HG02623 (cell line): ENCODE results near the gene DBF4B.
"Not testable (repeated sequence)": the region's sequence is repeated elsewhere in the genome, so short reads cannot be mapped to it uniquely, and the experiment has no call there.

Source experiments
- ATAC-seq: cut with Tn5 transposase; IDR thresholded peaks from one replicate; pipeline ENCODE4 v1.9.1; 2021; ENCODE audit warnings: moderate library complexity; ENCODE audit not compliant: unreplicated experiment

Gene DBF4B

DNA sequence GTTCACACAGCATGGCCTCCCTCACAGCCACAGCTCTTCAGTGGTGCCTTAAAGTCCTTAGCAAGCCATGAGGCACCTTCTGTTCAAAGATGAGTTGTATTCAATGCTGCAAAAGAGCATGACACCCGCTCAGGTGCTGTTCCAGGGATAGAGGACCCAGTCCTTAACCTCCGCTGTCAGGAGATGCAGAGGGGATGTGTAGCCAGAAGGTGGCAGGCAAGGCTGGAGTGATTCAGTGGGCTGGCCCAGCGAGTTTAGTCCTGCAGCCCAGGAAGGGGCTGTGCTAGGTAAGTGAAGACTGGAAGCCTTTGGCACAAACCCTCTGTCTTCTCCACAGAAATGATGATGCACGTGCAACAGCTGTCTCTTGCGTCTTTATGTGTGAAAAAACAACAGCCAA is 25.3 kb downstream of the DBF4B start:
- ATAC-seq = no peak

DNA sequence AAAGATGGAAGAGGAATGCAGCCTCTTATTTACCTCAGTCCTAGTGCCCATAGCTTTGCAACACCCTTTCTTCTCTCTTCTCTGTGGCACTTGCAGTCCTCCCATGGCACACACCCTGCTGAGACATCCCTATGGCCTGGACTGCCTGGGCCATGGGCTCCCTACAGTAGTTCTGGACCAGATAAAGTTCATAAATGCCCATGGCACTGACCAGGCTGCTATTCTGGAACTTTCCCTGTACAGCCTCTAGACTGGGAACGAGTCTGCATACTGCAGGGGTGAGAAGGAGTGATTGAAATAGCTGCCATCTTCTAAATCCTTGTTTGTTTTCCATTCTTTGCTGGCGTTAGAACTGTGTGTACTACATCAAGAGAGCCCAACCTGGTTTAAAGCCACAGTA is 25.8 kb downstream of the DBF4B start:
- ATAC-seq = no peak

DNA sequence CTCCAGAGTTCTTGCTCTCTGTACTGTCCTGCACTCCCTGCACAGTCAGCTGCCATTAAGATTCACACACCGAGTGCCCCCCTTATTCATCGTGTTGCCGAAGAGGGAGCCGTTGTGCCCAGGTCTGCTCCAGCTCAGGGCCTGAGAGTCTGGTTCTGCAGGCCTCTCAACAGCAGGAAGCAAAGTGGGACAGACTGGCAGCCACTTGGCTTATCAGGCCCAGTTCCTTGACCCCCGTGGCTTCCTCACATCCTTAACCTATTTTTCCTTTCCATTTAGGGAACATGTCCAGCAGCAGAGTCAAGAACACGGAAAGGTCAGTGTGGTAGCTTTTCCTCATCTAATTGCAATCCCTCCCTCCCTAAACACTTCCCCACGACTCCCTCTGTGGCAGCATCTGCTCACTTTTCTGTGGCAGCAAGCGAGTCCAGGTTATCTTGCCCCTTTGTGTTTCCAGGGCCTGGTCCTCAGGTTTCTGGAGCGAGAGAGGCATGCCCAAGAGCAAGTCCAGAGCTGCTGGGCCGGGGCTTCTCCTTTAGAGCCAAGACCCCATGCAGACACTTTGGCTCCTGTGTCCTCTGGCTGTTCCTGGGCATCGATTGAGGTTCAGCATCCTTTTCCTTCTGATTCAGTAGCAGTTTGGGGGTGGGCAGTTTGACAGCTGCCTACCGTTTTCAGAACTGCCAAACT is 28.2 kb downstream of the DBF4B start:
- ATAC-seq = no peak

DNA sequence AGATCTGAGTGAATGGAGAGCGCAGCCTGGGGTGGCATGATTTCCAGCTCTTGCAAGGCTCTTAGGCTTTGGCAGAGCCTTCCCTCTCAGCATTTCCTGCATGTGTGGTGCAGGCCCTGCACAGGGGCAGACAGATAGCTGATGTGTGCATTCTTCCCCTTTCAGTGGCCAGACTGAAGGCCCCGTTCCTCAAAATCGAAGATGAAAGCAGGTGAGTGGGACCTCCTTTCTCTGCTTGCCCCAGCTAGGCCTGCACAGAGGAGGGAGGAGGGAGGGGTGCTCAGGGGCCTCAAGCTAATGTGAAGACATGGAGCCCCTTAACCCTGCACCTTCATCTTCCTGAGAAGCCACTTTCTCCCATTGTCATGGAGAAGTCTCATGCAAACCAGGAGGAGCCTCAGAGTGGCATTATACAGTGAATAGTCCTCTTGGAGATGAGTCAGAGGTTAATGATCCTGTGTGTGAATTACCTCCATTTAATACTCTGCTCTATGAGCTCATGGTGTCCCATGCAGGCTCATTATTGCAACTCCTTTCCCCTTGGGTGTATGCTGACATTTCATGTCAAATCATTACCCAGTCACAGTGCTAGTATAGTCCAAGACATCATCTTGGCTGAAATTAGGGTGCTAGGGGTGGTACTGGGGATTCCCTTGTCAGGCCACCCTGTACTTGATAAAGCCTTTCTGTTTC is 29.9 kb downstream of the DBF4B start:
- no peak for ATAC-seq

DNA sequence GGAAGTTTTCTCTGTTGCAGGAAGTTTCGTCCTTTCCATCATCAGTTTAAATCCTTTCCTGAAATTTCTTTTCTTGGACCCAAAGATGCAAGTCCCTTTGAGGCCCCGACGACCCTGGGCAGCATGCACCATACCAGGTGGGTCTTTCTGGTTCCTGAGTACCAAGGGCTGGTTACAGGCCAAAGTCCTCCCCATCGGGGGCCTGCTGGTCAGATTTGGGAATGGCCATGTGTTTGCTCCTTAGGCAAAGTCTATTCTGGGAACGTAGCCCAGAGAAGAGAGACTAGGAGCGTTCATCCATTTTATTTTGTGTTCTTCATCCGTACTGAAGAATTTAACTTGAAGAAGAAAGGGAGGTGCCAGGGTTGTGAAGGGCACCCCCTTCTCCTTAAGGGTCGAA is 32.9 kb downstream of the DBF4B start:
- no peak for ATAC-seq

DNA sequence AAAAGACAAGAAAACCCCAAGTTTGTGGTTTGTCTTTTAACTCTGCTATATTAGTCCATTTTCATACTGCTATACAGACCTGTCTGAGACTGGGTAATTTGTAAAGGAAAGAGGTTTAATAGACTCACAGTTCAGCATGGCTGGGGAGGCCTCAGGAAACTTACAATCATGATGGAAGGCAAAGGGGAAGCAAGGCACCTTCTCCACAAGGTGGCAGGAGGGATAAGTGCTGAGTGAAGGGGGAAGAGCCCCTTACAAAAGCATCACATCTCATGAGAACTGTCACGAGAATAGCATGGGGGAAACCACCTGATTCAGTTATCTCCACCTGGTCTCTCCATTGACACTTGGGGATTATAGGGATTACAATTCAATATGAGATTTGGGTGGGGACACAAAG is 36.8 kb downstream of the DBF4B start:
- no peak for ATAC-seq

DNA sequence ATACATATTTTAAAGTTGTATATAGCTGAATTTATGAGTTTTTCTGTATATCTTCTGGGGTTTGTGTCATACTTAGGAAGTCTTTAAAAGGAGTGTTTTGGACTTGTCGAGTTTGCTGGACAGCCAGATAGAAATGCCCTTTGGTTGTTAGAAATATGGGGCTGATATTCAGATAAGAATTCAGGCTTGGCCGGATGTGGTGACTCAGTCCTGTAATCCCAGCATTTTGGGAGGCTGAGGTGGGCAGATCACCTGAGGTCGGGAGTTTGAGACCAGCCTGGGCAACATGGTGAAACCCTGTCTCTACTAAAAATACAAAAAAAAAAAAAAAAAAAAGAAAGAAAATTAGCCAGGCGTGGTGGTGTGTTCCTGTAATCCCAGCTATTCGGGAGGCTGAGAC is 37.3 kb downstream of the DBF4B start:
- not testable (repeated sequence) for ATAC-seq

DNA sequence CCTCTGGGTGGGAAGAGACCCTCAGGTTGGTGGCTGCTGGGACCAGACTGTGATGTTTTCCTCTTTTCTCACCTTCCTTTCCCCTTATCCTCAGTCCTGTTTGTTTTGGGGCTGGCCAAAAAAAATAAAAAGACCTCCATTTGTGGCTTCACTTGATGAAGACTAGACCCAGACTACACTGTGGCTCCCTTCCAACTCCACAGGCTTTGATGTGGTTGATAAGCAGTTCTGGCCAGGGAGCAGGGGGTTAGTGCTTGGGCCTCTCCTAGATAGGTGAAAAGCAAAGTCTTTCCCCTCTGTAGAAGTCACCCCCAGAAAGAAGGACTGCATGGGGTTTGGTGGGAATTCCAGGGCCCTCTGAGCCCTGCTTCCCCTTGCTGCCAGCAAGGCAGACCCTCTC is 39.1 kb downstream of the DBF4B start:
- ATAC-seq = no peak

DNA sequence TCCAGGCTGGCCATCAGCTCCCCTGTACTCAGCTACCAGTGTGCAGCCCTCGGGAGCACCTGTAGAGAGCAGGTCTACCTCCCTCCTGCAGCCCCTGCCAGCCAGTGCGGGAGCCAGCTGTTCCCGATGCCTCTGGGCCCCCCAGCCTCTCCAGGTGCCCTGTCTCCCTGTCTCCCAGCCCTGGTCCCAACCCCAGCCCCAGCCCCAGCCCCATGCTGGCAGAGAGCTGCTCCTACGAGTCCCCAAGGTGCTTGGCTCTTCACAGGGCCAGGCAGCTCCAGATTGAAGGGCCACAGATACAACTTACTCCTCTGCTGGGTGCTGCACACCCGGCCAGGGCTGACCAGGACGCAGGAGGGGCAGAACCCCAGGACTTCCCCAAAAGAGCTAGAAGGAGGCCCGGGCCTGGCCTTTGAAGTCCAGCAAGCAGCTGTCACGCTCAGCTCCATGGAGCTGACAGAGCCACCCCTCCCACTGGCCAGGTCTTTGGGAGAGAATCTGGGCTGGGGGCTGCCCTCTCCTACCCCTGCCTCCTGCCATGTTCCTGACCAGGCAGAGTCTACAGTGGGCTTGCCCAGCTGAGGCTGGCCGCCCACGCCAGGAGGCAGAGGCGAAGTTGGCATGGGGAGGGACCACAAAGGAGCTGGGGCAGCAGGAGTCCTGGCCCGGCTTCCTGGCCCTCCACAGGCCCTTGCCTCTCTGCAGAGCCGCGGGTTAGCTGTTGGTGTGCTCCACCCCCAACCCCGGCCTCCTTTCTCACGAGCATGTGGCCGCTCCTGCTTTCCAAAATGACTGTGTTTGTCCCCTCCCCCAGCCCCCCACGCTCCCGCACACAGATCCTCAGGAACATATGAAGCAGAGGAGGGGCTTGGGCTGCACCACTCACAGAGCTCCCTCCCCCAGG is 40.9 kb downstream of the DBF4B start:
- ATAC-seq = no peak

DNA sequence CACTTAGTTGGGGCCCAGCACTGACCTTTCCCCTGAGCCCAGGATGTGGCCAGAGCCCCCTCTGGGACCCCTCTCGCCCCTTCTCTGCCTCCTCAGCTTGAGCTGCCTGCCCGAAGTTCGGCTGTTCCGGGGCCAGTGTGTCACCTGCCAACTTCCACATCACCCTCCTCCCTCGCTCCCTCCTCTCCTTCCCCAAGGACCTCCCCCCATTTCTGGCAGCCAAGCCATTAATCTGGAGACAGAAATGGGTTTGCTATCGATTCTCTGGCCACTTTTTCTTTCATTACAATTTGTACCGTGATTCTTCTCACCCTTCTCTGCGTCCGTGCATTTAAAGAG is 41.5 kb downstream of the DBF4B start:
- ATAC-seq = no peak

DNA sequence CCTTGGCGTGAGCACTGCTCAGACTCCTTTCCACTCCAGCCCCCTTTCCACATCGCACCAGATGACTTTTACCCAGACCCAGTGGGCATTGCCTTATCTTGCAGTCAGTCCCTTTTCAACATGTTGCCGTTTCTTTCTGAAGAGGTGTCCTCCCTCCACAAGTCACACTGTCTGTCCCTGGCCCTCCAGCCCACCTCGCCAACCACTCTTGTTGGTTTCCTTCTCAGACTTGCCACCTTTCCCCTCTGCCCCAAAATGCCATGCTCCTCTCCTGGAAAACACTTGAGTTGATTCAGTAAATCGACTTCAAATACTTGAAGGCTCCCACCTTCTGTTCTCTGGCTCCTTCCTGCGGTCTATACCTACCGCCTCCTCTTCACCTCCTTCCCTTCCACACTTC is 42.9 kb downstream of the DBF4B start:
- ATAC-seq = no peak

DNA sequence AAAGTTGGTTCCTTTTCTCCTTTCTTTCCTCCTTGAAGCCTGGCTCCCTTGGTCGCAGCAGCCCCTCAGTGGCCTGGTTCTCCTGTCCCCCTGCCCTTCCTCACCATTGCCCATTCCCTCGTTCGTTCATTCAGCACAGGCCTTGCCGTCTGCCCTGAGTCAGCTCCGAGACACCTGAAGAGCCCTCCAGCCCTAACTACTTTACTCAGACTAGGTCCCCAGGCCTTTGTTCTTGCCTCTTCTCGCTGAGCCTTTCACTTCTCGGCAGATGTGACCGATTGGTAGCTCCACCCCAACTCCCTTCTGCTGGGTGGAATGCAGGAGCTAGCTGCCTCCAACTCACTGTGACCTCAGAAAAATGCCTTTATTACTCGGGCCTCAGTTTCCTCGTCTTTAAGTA is 43.3 kb downstream of the DBF4B start:
- ATAC-seq = no peak

DNA sequence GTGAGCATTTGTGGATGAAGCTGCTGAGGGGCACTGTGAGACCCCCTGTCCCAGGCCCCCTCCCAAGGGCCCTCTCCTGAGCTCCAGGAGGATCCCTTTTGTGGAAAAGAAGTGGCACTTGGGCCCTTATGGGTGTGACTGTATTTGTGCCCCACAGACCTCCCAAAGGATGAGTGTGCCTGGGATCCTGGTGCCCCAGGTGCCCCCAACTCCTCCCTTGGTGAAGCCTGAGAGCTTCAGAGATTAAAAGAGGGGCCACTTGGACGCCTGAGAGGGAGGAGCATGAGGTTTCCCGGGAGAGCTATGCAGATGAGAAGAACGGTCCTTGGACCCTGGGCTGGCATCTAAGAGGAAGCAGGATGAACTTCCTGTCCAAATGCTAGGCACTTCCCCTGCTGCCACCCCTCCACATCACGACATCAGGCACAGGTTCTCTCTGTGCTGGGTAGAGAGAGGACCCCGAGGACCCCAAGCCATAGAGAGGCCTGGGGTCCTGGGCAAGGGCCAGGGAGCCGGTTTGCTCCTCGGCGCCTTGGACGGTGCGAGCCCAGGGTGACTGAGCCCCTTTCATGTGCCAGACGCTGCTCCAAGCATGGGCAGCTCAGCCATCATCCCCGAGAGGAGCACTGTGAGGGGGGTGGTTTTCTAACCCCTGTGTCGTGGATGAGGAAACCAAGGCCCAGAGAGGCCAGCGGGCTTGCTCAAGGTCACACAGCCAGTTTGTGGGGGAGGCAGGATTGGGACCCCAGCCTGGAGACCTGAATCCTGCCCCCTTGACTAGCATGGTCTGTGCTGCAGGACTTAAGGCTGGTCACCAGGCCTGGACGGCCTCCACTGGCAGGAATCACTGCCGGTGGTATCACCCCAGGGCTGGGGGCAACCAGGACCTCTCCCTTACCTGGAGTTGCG is 44.7 kb downstream of the DBF4B start:
- ATAC-seq = no peak

DNA sequence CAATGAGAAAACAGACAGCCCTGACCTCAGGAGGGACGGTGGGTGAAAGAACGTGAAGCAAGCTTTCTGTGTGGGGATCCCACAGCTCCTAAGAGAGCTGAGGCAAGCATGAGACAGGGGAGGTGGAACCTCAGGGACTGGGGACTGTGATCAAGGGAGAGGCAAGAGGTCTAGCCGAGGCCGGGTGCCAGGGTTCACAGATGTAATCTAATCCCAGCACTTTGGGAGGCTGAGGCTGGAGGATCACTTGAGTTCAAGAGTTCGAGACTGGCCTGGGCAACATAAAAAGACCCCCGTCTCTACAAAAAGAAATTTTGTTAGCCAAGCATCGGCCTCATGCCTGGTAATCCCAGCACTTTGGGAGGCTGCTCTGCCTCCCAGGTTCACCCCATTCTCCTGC is 45.8 kb downstream of the DBF4B start:
- no peak for ATAC-seq

DNA sequence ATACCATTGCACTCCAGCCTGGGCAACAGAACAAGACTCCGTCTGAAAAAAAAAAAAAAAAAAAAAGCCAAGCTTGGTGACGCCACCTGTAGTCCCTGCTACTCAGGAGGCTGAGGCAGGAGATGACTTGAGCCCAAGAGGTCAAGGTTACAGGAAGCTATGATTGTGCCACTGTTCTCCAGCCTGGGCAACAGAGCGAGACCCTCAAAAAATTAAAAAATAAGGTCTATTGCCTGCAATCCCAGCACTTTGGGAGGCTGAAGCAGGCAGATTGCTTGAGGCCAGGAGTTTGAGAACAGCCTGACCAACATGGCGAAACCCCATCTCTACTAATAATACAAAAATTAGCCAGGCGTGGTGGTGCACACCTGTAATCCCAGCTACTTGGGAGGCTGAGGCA is 46.7 kb downstream of the DBF4B start:
- not testable (repeated sequence) for ATAC-seq

DNA sequence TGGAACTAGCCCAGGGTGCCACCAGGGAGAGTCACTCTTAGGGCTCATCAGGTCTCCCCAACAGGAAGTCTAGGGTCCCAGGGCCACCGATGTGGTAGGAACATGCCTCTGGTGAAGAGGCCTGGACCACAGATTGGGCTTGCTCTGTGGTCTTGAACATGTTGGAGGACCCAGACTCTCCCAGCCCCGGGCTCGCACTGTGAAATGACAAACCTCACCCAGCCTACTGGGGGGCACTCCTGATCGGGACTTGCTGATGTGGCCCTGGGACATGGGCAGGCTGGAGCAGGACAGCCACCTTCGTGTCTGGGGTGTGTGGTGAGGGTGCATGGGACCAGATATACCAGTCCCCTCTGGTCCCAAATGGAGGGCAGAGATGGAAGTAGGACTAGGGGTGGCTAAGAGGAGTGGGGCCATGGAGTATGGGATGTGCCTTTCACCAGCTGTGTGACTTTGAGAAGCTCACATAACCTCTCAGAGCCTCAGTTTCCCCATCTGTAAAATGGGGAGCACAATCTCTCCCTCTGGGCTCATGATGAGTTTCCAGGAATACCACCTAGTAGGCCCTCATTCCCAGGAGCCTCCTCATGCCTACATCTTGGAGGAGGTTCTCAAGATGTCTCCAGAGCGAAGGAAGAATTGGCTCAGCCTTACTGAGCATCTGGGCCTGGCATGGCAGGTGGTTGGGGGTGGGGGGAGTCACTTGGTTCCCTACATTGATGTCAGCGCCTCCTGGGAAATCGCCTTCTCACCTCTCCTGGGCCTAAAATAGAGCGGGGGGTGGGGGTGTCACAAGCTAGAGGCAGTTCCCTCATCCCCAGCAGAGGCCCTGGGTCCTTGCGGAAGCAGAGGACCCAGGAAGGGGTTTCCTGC is 48.8 kb downstream of the DBF4B start:
- ATAC-seq = no peak

DNA sequence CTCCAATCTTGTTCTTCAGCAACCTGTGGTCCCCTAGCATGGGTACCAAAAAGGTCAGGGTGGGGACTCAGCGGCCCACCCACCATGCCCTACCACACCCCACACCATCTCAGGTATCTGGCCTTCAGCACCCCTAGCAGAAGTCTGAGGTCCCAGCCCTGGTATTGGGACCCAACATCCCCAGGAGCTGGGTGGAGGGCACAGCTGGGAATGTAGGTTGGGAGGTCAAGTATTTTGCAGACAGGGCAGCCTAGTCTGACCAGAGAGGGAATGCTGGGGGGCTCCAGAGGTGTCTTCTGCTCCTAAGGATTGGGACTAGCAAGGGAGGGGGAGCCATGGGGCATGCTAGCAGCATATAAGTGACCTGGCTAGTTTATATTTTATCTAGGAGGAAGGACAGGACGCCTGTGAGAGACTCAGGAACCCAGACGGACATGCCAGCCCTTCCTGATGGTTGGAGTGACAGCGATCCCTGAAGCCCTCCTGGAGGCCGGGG is 49.5 kb downstream of the DBF4B start:
- ATAC-seq = no peak

DNA sequence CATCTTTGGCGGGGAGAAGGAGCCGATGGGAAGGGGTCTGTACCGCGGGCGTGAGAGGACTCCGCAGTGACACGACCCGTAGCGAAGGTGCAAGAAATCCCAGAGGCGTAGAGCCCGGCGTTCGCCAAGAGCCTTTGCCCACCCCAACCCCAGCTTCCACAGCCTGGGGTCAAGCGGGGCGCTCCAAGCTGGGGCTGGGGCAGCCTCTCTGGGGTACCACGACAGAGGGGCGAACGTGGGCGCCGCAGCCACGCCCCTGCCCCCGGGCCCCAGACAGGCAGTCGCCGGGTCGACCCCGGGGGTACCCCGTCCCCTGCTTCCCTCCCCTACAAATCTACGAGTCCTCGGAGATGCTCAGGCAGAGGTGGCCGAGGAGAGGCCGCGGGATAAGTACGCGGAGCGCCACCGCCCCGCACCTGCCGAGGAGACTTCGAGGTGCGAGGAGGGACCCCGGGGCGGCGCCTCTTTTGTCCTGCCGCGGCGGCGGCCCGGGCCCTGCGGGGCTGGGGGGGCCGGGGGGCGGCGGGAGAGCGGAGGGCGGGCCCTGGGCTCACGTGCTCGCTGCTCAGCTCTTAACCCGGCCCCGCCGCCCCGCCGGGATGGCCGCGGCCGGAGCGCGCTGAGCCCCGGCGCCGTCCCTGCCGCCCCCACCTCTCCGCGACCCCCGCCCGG is 50.1 kb downstream of the DBF4B start, which contains the start of gene ADAM11:
ADAM11 (plus strand) TSS at position 575 of the 672 bp plus-strand sequence. CDS start 212 bp downstream, outside the sequence.
- no peak for ATAC-seq
